Testis (tissue), 3 donors: ENCODE measurements around the gene MEIOB. TPM values are rescaled to one million over a fixed set of nuclear protein-coding genes. Genes with fewer than 3 reads are reported as not detected.

ENCODE experiments used
- DNase-seq: peaks from one replicate; pipeline ENCODE4 v3.0.0-alpha.2; 2019
- H3K27ac ChIP-seq, 2 donors: fragments of 200-600 bp; sonication (generic); one replicate each; pipeline ENCODE4 v1.5.1; 2019
- H3K27me3 ChIP-seq: fragments of 200-600 bp; sonication (generic); one replicate; pipeline ENCODE4 v1.5.1; 2019
- H3K36me3 ChIP-seq: fragments of 200-600 bp; sonication (generic); one replicate; pipeline ENCODE4 v1.5.1; 2017; ENCODE audit warnings: low read depth; ENCODE audit errors: missing control alignments
- H3K4me1 ChIP-seq: fragments of 200-600 bp; sonication (generic); one replicate; pipeline ENCODE4 v1.5.1; 2019
- H3K4me3 ChIP-seq, 2 donors: fragments of 200-600 bp; sonication (generic); one replicate each; pipeline ENCODE4 v1.5.1; 2017 to 2019
- H3K9me3 ChIP-seq: fragments of 200-600 bp; sonication (generic); one replicate; pipeline ENCODE4 v1.5.1; 2017
- POLR2A ChIP-seq: fragments of 450-650 bp; IDR thresholded peaks from one replicate; pipeline ENCODE4 v1.6.1; 2017; ENCODE audit warnings: antibody characterized with exemption, mild to moderate bottlenecking, moderate library complexity
- WGBS, 2 donors: methylation state at CpG; one replicate each; pipeline ENCODE4 v1.1.5; 2018; 5-methylcytosine and 5-hydroxymethylcytosine counted together
- intact Hi-C: fragments of 100-400 bp; cut with DNase I; formaldehyde crosslinking; loops from one replicate; pipeline ENCODE4 v1.15.1; 2023; ENCODE audit warnings: low total_unique reads
- polyA plus RNA-seq: library from polyadenylated mRNA; stranded (reverse); fragments of 350-450 nt; fragmentation: Illumina TruSeq; extraction: RNeasy Lipid Tissue Mini Kit (QIAGEN cat#74804); gene quantifications from one replicate; pipeline ENCODE4 v1.2.3, GENCODE V29; 2014; ENCODE audit warnings: low read depth, low replicate concordance; ENCODE audit not compliant: insufficient read depth
- total RNA-seq, 2 donors: library from RNA; depleted of rRNA; stranded (reverse); fragments of >200 nt; gene quantifications; one replicate each; pipeline ENCODE4 v1.2.3, GENCODE V29; 2016
- TF ChIP-seq, protein P1 (sequence below), 3 experiments: fragments of 450-650 bp in 2 of 3; fragments of 200-600 bp in 1 of 3; sonication (generic) in 1 of 3; IDR thresholded peaks; one replicate each; pipeline ENCODE4 v1.5.1; 2016 to 2019; ENCODE audit warnings: antibody characterized with exemption in 3 of 3, mild to moderate bottlenecking in 2 of 3, moderate library complexity in 1 of 3

The MEIOB gene
- total and polyA plus RNA-seq, 3 donors from 2014 or later = 34.6 to 53.9 (median 53.8) TPM

DNA sequence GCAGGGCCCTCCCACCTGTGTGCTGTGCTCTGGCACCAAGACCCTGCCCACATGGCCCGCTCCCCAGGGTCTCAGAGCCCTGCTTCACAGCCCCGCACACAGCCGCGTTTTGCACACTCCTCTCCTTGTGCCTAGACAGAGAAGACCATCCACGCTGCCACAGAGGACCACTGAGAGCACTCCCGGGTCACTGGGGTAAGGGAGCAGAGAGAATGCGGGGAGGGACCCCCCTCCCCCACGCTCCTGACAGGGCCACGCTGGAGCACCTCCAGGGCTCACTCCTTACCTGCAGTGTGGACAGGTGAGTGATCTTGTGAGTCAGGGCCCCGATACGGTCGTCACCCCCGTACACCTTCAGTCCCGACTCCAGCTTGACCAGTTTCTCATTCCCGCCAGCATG is 52.4 kb downstream of the MEIOB start:
- DNase-seq = no peak
- H3K36me3 ChIP-seq = no peaks in the 10 kb centered on the region
- no peak overlapping the region for H3K4me3 ChIP-seq
- H3K4me1 ChIP-seq = peaks cover 9% of the 10 kb centered on the region
- no peaks in the 10 kb centered on the region for H3K9me3 ChIP-seq
- H3K27ac ChIP-seq = no peak overlapping the region
- intact Hi-C loops = no loop called here
- no peaks in the 10 kb centered on the region for H3K27me3 ChIP-seq
- no peak for TF ChIP-seq POLR2A
- TF ChIP-seq, protein P1, sequence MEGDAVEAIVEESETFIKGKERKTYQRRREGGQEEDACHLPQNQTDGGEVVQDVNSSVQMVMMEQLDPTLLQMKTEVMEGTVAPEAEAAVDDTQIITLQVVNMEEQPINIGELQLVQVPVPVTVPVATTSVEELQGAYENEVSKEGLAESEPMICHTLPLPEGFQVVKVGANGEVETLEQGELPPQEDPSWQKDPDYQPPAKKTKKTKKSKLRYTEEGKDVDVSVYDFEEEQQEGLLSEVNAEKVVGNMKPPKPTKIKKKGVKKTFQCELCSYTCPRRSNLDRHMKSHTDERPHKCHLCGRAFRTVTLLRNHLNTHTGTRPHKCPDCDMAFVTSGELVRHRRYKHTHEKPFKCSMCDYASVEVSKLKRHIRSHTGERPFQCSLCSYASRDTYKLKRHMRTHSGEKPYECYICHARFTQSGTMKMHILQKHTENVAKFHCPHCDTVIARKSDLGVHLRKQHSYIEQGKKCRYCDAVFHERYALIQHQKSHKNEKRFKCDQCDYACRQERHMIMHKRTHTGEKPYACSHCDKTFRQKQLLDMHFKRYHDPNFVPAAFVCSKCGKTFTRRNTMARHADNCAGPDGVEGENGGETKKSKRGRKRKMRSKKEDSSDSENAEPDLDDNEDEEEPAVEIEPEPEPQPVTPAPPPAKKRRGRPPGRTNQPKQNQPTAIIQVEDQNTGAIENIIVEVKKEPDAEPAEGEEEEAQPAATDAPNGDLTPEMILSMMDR (IDR thresholded peaks at IDR 0.05) = no peak
- 94 to 98% methylated on average over 13 to 15 of the region's 15 CpGs for WGBS, 2 donors

DNA sequence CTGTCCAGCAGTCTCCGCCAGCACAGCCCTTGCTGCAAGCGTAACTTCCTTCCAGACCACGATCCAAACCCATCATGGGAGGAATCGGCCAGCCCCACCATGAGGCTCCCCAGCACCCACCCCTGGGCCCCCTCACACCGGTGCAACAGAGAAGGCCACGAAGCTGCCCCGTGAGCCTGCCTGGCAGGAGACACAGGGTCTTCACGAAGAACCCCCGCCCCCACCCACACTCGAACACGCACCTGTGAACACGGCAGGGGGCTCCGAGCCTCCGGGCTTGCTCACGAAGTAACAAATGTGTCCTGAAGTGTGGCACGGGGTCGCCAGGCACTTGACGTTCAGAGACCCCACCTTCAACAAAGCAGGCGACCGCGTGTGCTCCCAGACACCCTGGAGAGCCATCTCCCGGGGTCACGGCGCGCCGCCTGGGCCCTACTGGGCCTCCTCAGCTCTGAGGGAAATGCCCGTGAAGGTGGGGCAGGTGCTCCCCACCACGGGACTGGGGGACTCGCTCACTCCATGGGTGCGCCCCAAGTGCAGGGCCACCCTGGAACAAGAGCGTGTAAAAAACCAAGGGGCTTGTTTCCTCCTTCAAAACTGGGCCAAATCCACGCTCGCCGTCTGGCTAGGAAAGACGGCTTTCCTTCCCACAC is 53.0 kb downstream of the MEIOB start:
- 93 to 94% methylated on average over 14 to 34 of the region's 35 CpGs for WGBS, 2 donors
- no peaks in the 10 kb centered on the region for H3K9me3 ChIP-seq
- H3K27ac ChIP-seq = no peak overlapping the region
- no peak overlapping the region for H3K4me3 ChIP-seq
- no peaks in the 10 kb centered on the region for H3K36me3 ChIP-seq
- no peak for TF ChIP-seq POLR2A
- TF ChIP-seq, protein P1 (IDR thresholded peaks at IDR 0.05) = no peak
- intact Hi-C loops = no loop called here
- H3K27me3 ChIP-seq = no peaks in the 10 kb centered on the region
- no peak for DNase-seq
- peaks cover 2% of the 10 kb centered on the region for H3K4me1 ChIP-seq

DNA sequence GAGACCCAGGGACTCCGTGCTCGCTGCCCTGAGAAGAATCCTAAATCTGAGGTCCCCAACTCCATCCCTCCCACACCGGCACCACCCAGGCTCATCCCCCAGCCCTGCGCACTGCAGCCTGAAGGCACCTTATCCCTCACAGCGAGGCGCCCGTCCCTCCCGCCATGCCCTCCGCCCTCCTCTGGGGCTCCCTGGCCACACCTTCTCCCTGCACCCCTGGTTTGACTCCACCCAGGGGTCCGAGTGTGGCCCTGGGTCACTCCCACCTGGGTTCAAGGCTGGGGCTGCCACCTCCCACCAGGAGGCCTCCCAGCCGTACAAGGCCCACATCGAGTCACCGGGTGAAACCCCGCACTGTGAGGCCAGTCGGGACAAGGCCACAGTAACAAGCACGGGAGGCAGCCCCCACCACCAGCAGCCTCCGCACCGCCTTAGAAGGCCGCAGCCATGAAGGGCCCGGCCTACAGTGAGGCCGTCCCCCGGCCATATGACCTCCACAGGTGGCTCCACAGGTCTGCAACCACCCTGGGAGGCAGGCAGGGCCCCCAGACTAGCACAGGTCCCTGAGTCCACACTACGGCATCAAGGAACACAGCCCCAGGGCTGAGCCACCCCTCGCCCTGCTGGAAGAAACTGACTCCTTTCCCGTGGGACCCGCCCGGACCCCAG is 53.6 kb downstream of the MEIOB start:
- Histone ChIP-seq H3K4me3 (no peak overlapping the region), H3K27ac (no peak overlapping the region), H3K4me1 (no peaks in the 10 kb centered on the region), H3K9me3 (no peaks in the 10 kb centered on the region), H3K36me3 (no peaks in the 10 kb centered on the region), H3K27me3 (no peaks in the 10 kb centered on the region)
- intact Hi-C loops = no loop called here
- DNase-seq = no peak
- 86 to 89% methylated on average over 20 to 22 of the region's 27 CpGs for WGBS, 2 donors
- TF ChIP-seq, protein P1 (IDR thresholded peaks at IDR 0.05) = no peak
- no peak for TF ChIP-seq POLR2A

DNA sequence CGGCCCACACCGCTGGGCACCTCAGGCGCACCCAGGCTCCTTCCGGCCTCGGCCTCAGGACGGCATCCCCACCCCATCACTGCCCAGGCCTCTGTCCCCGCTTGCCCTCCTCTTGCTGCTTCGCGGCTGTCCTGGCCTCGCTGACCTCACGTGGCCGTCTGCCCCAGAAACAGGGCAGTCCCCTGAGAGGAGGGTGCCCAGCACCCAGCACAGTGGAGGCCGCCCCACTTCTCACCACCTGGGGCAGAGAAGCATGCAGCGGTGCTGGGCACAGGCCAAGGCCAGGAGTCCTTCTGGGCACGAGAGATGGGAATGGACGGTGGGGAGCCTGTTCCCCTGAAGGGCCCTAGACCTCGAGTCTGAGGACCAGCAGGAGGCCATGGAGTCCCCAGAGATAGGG is 54.2 kb downstream of the MEIOB start:
- Histone ChIP-seq H3K9me3 (no peaks in the 10 kb centered on the region), H3K27me3 (no peaks in the 10 kb centered on the region), H3K4me3 (no peak overlapping the region), H3K4me1 (no peaks in the 10 kb centered on the region), H3K27ac (no peak overlapping the region), H3K36me3 (no peaks in the 10 kb centered on the region)
- intact Hi-C loops = no loop called here
- no peak for DNase-seq
- TF ChIP-seq, protein P1 (IDR thresholded peaks at IDR 0.05) = no peak
- TF ChIP-seq POLR2A = no peak
- 88 to 98% methylated on average over 6 to 17 of the region's 17 CpGs for WGBS, 2 donors

DNA sequence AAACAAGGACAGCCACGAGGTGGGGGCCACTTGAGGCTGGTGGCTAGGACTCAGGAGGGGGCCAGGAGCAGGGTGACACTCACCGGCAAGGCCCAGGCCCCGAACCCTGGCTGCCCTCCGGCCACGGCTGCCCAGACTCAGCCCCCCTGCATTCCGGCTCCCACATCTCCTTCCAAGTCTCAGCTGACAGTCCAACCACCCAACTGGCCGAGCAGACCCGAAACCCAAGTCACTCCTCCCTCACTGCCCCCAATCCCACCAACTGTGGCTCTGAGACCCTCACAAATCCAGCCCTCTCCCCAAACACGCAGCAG is 54.7 kb downstream of the MEIOB start:
- TF ChIP-seq, protein P1 (IDR thresholded peaks at IDR 0.05) = no peak
- TF ChIP-seq POLR2A = no peak
- WGBS, 2 donors = 90 to 100% methylated on average over 1 to 9 of the region's 9 CpGs
- H3K4me1 ChIP-seq = no peaks in the 10 kb centered on the region
- no peaks in the 10 kb centered on the region for H3K36me3 ChIP-seq
- no peak for DNase-seq
- no peak overlapping the region for H3K27ac ChIP-seq
- H3K4me3 ChIP-seq = no peak overlapping the region
- intact Hi-C loops = no loop called here
- no peaks in the 10 kb centered on the region for H3K27me3 ChIP-seq
- H3K9me3 ChIP-seq = no peaks in the 10 kb centered on the region
